HUES6 (cell line): ENCODE measurements around the gene GEMIN7.

Source experiments
- H3K27ac ChIP-seq: 2 replicates; pipeline ENCODE4 v1.7.0; 2013; ENCODE audit warnings: low read depth, mild to moderate bottlenecking, low read length, inconsistent platforms
- H3K27me3 ChIP-seq: 2 replicates; pipeline ENCODE4 v1.6.1; 2013; ENCODE audit warnings: low read length; ENCODE audit not compliant: control insufficient read depth, insufficient read depth
- H3K36me3 ChIP-seq: 2 replicates; pipeline ENCODE4 v1.6.1; 2013; ENCODE audit warnings: low read length; ENCODE audit not compliant: control insufficient read depth, insufficient read depth
- H3K4me1 ChIP-seq: 2 replicates; pipeline ENCODE4 v1.6.1; 2013; ENCODE audit warnings: low read length; ENCODE audit not compliant: control insufficient read depth, insufficient read depth
- H3K4me3 ChIP-seq: 2 replicates; pipeline ENCODE4 v1.5.1; 2013; ENCODE audit warnings: low read depth, low read length
- H3K9ac ChIP-seq: one replicate; pipeline ENCODE4 v1.6.1; 2013; ENCODE audit warnings: mild to moderate bottlenecking, low read length
- H3K9me3 ChIP-seq: 2 replicates; pipeline ENCODE4 v1.6.1; 2013; ENCODE audit warnings: low read depth, low read length; ENCODE audit not compliant: control insufficient read depth, insufficient read depth

Gene GEMIN7

DNA sequence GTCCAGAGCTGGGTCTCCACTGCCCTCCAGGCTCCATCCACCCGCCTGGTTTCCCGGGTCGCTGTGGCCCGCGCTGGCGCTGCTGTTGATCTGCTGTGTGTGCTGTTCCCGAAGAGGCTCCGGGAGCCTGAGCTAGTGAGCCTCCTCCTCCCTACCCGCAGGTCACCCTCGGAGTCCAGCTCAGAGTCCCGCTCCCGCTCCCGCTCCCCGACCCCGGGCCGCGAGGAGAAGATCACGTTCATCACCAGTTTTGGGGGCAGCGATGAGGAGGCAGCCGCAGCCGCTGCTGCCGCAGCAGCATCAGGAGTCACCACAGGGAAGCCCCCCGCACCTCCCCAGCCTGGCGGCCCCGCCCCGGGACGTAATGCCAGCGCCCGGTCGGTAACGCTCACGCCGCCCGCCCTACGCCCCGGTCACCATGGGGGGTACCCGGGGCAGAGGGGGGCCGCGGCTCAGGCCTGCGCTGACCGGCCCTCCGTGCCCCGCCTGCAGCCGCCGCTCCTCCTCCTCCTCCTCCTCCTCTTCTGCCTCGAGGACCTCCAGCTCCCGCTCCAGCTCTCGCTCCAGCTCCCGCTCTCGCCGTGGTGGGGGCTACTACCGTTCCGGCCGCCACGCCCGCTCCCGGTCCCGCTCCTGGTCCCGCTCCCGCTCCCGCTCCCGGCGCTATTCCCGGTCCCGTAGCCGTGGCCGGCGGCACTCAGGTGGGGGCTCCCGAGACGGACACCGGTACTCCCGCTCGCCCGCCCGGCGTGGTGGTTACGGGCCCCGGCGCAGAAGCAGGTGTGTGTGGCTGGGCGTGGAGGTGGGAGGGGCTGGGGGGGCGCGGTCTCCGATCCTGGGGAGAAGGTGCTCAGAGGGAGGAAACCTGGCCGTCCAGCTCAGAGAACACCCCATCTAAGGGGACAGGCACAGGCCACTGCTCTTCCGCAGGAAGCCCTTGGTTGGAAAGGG, 14.9 kb upstream of the GEMIN7 start:
- H3K27ac ChIP-seq: no peak overlapping the region
- H3K9ac ChIP-seq: no peak overlapping the region
- peaks cover 78% of the 10 kb centered on the region for H3K36me3 ChIP-seq
- peaks cover 13% of the 10 kb centered on the region for H3K4me1 ChIP-seq
- no peak overlapping the region for H3K4me3 ChIP-seq
- no peaks in the 10 kb centered on the region for H3K27me3 ChIP-seq
- H3K9me3 ChIP-seq: no peaks in the 10 kb centered on the region

DNA sequence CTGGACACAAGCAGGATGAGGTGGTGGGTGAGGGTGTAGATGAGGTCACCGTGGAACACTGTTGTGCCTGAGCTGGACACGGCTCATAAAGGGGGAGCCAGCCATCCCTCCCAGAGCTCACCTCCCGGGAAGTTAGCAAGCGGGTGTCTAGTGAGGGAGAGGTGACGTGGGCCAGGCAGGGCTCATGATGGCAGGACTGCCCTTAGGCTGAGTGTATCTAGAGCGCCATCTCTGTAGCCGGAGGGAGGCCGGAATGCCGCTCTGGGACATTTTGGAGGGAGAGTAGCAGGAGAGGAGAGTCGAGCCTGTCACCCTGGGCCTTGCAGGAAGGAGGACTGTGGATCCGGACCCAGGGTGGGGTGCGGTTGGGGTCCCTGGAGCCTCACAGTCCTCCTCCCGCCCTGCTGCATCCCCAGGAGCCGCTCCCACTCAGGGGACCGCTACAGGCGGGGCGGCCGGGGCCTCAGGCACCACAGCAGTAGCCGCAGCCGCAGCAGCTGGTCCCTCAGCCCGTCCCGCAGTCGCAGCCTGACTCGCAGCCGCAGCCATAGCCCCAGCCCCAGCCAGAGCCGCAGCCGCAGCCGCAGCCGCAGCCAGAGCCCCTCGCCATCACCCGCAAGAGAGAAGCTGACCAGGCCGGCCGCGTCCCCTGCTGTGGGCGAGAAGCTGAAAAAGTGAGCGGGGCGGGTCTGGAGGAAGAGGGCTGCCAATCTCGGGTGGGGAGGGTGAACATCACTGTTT, 12.0 kb upstream of the GEMIN7 start:
- Histone ChIP-seq H3K9me3 (no peaks in the 10 kb centered on the region), H3K27me3 (no peaks in the 10 kb centered on the region), H3K4me1 (peaks cover 16% of the 10 kb centered on the region), H3K27ac (peak overlapping the region; percentile 65; the same call in 1 of the 2 replicates), H3K9ac (no peak overlapping the region), H3K4me3 (no peak overlapping the region), H3K36me3 (peaks cover 78% of the 10 kb centered on the region)

DNA sequence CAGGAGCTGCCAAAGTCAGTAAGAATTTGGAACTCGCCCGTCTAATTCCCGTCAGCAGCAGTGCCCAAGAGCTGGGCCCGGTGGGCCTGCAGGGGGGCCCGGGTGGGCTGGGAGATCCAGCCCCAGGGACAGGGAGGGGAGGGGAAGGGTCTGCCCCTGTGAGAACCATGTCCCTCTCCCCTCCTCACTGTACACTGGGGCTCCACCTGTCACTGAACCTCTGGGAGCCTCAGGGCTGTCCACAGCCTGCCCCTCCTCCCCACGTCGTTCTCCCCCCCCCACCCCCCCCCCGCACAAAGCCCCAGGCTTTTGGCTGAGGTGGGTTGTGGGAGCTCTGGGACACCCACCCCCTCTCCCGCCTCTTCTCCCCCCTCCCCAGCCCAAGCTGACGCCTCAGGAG, 11.0 kb upstream of the GEMIN7 start:
- Histone ChIP-seq H3K9ac (no peak overlapping the region), H3K4me1 (peaks cover 16% of the 10 kb centered on the region), H3K27me3 (no peaks in the 10 kb centered on the region), H3K4me3 (no peak overlapping the region), H3K9me3 (no peaks in the 10 kb centered on the region), H3K36me3 (peaks cover 80% of the 10 kb centered on the region), H3K27ac (0 out of 2 replicates have a peak overlapping the region, but pooled peaks have one; percentile 65)

DNA sequence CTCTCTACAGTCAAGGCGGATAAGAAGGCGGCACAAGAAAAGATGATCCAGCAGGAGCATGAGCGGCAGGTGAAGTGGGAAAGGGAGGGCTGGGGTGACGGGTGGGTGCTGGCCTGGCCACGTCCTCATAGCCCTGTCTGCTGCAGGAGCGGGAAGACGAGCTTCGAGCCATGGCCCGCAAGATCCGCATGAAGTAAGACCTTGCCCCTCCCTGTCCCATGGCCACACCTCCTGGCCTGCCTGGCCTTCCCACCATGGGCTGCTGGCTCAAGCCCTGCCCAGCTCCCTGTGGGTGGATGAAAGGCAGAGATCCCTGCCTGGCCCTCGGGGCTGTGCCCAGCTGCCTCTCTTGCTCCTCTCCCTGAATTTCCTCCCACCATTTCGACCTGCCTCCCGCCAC, 10.0 kb upstream of the GEMIN7 start:
- Histone ChIP-seq H3K9ac (no peak overlapping the region), H3K4me1 (peaks cover 16% of the 10 kb centered on the region), H3K9me3 (no peaks in the 10 kb centered on the region), H3K27me3 (no peaks in the 10 kb centered on the region), H3K27ac (no peak overlapping the region), H3K36me3 (peaks cover 70% of the 10 kb centered on the region), H3K4me3 (no peak overlapping the region)

DNA sequence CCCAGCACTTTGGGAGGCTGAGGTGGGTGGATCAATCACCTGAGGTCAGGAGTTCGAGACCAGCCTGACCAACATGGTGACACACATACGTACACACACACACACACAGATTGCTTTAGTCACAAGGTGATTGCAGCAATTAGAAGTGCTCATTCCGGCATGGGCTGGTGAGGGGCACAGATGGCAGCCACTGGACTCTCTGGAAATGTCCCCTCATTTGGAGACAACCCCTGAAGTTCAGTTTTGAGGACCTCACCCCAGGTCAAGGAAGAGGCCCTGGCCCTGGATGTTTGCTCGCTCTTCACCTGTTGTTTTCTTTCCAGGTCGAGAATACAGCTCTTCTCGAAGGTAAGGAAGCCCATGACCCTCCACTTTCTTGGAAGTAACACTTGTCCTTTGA, 8.8 kb upstream of the GEMIN7 start:
- Histone ChIP-seq H3K9me3 (no peaks in the 10 kb centered on the region), H3K27ac (no peak overlapping the region), H3K4me1 (peaks cover 22% of the 10 kb centered on the region), H3K4me3 (no peak overlapping the region), H3K36me3 (peaks cover 66% of the 10 kb centered on the region), H3K27me3 (no peaks in the 10 kb centered on the region), H3K9ac (no peak overlapping the region)

DNA sequence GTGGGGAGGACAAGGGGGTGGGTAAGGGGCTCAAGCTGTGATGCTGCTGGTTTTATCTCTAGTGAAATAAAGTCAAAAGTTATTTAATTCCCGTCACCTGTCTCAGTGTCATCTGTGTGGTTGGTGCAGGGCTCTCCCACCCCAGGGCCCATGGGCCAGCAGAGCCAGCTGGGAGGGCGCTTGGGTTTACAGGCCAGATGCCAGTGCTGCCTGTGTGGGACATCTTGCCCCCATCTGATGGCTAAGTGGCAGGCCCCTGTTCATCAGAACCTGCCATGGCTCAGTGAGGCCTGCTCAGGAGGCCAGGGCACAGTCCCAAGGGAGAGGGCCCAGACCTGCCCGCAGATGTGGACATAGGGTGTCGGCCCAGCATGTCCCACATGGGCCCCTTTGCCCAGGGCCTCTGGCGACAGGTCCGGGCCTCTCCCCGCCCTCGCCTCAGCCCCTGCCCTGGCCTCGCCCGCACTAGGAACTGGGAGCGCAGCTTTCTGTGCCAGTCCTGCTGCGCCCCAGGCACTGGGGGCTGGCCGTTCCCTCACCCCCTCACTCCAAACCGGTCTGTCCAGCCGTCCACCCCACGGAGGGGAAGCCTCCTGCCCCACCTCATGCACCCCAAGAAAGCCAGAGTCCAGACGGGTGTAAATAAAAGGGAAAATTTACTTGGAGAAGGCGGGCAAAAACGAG, 8.1 kb upstream of the GEMIN7 start:
- no peaks in the 10 kb centered on the region for H3K9me3 ChIP-seq
- no peak overlapping the region for H3K27ac ChIP-seq
- H3K4me3 ChIP-seq: no peak overlapping the region
- H3K27me3 ChIP-seq: no peaks in the 10 kb centered on the region
- H3K9ac ChIP-seq: no peak overlapping the region
- H3K36me3 ChIP-seq: peaks cover 59% of the 10 kb centered on the region
- peaks cover 22% of the 10 kb centered on the region for H3K4me1 ChIP-seq

DNA sequence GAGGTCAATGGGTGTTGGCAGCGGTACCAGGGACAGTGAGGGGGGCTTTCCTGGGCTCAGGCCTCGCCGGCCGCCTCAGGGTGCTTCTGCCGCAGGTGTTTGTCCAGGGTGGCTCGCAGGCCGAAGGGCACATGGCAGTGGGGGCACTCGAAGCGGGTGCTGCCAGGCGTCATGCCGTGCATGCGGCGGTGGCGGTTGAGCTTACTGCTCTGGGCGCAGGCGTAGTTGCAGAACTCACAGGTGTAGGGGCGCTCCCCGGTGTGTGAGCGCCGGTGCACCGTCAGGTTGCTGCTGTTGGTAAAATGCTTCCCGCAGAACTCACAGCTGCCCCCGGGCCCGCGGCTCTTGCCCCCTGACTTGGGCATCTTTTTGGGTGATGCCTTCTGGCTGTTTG, 7.5 kb upstream of the GEMIN7 start:
- no peaks in the 10 kb centered on the region for H3K9me3 ChIP-seq
- peaks cover 59% of the 10 kb centered on the region for H3K36me3 ChIP-seq
- H3K9ac ChIP-seq: no peak overlapping the region
- H3K27me3 ChIP-seq: no peaks in the 10 kb centered on the region
- H3K27ac ChIP-seq: no peak overlapping the region
- H3K4me3 ChIP-seq: no peak overlapping the region
- peaks cover 23% of the 10 kb centered on the region for H3K4me1 ChIP-seq

DNA sequence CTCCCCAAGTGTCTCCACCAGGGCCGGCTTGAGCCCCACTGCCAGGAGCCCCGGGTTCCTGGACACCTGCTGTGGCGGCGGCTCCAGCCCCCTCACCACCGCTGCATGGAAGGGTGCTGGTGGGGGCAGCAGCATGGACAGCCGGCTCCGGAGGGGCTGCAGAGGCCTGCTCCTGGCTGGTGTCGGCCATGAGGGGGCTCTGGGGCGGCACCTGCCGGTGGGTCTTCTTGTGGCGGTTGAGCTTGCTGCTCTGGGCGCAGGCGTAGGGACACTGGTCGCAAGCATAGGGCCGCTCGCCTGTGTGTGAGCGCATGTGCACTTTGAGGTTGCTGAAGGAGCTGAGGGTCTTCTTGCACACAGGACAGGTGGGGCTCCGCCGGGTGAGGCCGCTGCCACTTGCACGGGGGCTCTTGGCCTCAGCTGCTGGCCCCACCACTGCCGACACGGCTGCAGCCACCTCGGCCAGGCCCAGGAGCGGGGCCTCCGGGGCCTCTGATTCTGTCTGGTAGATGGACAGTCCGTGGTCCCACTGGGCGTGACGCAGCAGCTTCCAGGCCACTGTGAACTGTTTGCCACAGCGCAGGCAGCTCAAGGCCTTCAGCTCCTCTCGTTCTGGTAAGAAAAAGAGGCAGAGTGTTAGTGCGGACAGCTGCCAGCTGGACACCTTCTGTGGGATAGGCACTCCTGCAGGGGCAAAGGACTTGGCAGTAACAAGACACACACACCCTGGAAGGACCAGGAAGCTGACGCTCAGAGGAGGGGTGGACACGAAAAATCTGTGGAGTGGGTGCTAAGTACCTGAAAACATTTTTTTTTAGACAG, 6.9 kb upstream of the GEMIN7 start:
- Histone ChIP-seq H3K4me3 (no peak overlapping the region), H3K27me3 (no peaks in the 10 kb centered on the region), H3K9me3 (no peaks in the 10 kb centered on the region), H3K27ac (no peak overlapping the region), H3K9ac (no peak overlapping the region), H3K4me1 (peaks cover 25% of the 10 kb centered on the region), H3K36me3 (peaks cover 53% of the 10 kb centered on the region)

DNA sequence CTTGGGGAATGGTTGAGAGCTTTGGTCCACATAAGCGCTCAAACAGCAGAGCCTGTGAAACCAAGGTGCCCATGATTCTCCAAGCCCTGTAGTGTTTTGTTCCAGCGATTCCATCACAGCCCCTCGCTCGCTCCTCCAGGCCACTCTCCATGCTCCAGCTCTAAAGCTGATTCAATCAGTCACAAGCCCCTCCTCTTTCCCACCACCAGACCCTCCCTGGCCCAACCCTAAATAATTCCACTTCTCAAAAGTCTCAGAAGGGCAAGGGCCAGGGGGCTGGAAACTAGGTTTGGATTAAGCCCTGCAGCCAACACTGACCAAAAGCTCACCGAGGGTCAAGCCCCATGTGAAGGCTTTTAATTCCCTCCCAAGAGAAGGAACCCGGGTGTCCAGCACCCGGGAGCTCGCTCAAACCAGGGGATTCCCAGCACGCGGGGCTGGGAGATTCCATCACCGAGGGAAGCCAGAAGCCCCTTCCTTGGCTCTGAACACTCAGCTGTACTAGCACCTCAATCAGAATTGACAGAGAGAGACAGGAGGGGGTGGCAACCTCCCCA, 4.2 kb upstream of the GEMIN7 start:
- H3K36me3 ChIP-seq: peaks cover 34% of the 10 kb centered on the region
- no peaks in the 10 kb centered on the region for H3K9me3 ChIP-seq
- peaks cover 28% of the 10 kb centered on the region for H3K4me1 ChIP-seq
- no peaks in the 10 kb centered on the region for H3K27me3 ChIP-seq
- peak overlapping the region; percentile 78 for H3K4me3 ChIP-seq
- H3K27ac ChIP-seq: no peak overlapping the region
- peak overlapping the region; percentile 56 for H3K9ac ChIP-seq
